Putamen (tissue), 1 donor: ENCODE results near the gene AUTS2.

ENCODE experiments used
- DNase-seq: peaks from one replicate; pipeline ENCODE4 v3.0.0-alpha.2; 2016; ENCODE audit warnings: low spot score

Gene AUTS2

GRCh38 chr7:69939317-69939716 lies 341.0 kb downstream of the AUTS2 start:
- DNase-seq, result peak; percentile 11

GRCh38 chr7:69941077-69941651 lies 342.9 kb downstream of the AUTS2 start:
- DNase-seq, result peak; percentile 52

GRCh38 chr7:69942573-69942972 lies 344.3 kb downstream of the AUTS2 start:
- DNase-seq, result no peak

GRCh38 chr7:69946901-69947300 lies 348.6 kb downstream of the AUTS2 start:
- DNase-seq, result no peak

- DNase-seq, result no peak
Observed at GRCh38 chr7:69947998-69948397, 349.7 kb downstream of the AUTS2 start.

GRCh38 chr7:69949122-69949521 lies 350.8 kb downstream of the AUTS2 start:
- no peak for DNase-seq

- no peak for DNase-seq
Observed at GRCh38 chr7:69951458-69951857, 353.2 kb downstream of the AUTS2 start.

GRCh38 chr7:69953136-69954067 lies 355.1 kb downstream of the AUTS2 start:
- DNase-seq, result no peak

- no peak for DNase-seq
Observed at GRCh38 chr7:69956541-69956940, 358.3 kb downstream of the AUTS2 start.

GRCh38 chr7:69957661-69958060 lies 359.4 kb downstream of the AUTS2 start:
- no peak for DNase-seq

- no peak for DNase-seq
Observed at GRCh38 chr7:69959789-69960499, 361.7 kb downstream of the AUTS2 start.

- DNase-seq, result no peak
Observed at GRCh38 chr7:69961436-69961835, 363.2 kb downstream of the AUTS2 start.

GRCh38 chr7:69962186-69963065 lies 364.2 kb downstream of the AUTS2 start:
- DNase-seq, result no peak

GRCh38 chr7:69963393-69963792 lies 365.1 kb downstream of the AUTS2 start:
- DNase-seq, result no peak

- DNase-seq, result no peak
Observed at GRCh38 chr7:69966766-69967591, 368.7 kb downstream of the AUTS2 start.

GRCh38 chr7:69967689-69968450 lies 369.6 kb downstream of the AUTS2 start:
- DNase-seq, result no peak

GRCh38 chr7:69968969-69969556 lies 370.8 kb downstream of the AUTS2 start:
- DNase-seq, result no peak

- no peak for DNase-seq
Observed at GRCh38 chr7:69981646-69982045, 383.4 kb downstream of the AUTS2 start.

GRCh38 chr7:69982197-69982596 lies 383.9 kb downstream of the AUTS2 start:
- no peak for DNase-seq

GRCh38 chr7:69989551-69989950 lies 391.3 kb downstream of the AUTS2 start:
- no peak for DNase-seq
